Stomach (tissue), 4 donors: ENCODE data around the gene STK32C.

Experiments used
- CTCF ChIP-seq, 7 experiments: fragments of 450-650 bp in 4 of 7; fragments of 200-600 bp in 3 of 7; sonication (generic) in 3 of 7; IDR thresholded peaks; one replicate each; pipeline ENCODE4 v1.5.1; 2016 to 2019; ENCODE audit warnings: antibody characterized with exemption in 7 of 7, control low read depth in 2 of 7, mild to moderate bottlenecking in 1 of 7
- EP300 ChIP-seq: sonication (generic); formaldehyde crosslinking; IDR thresholded peaks from one replicate; pipeline ENCODE4 v1.6.1; 2017; ENCODE audit warnings: antibody characterized with exemption
- POLR2A ChIP-seq, 4 donors: fragments of 450-650 bp; IDR thresholded peaks; one replicate each; pipeline ENCODE4 v1.6.1; 2016; ENCODE audit warnings: antibody characterized with exemption in 4 of 4, control low read depth in 2 of 4, mild to moderate bottlenecking in 1 of 4, moderate library complexity in 1 of 4

GRCh38 chr10:132274581-132274980 is 33.2 kb downstream of the STK32C start:
- TF ChIP-seq CTCF (IDR thresholded peaks at IDR 0.05): no peak
- TF ChIP-seq POLR2A (IDR thresholded peaks at IDR 0.05): no peak
- TF ChIP-seq EP300: no peak
